A673 (cell line): ENCODE measurements around the gene BACH2. TPM values are rescaled to one million over a fixed set of nuclear protein-coding genes. Genes with fewer than 3 reads are reported as not detected.

Source experiments
- BruUV-seq: library from RNA; stranded (reverse); fragments of 400-500 nt; replicated peaks from 2 replicates; lab custom pipeline; 2021; lab: Mats Ljungman, UMichigan
- CTCF ChIA-PET: fragments of 300-600 bp; sonication (Branson Sonifier 250); formaldehyde crosslinking; loops from one replicate; lab custom pipeline; 2022; ENCODE audit warnings: antibody characterized with exemption; lab: Charles Lee
- POLR2A ChIA-PET: fragments of 300-600 bp; sonication (Branson Sonifier 250); formaldehyde crosslinking; loops from one replicate; lab custom pipeline; 2022; ENCODE audit warnings: antibody characterized with exemption; ENCODE audit not compliant: low non-redundant PET; lab: Charles Lee
- DNase-seq: peaks from one replicate; pipeline ENCODE4 v3.0.0-alpha.2; 2015; ENCODE audit warnings: low spot score
- H3K27ac ChIP-seq: fragments of 200-600 bp; sonication (generic); 2 replicates; pipeline ENCODE4 v1.5.1; 2016; ENCODE audit warnings: mixed run types, low read depth, mild to moderate bottlenecking, mixed read lengths, antibody characterized with exemption, low read length; ENCODE audit not compliant: poor library complexity, severe bottlenecking
- H3K27me3 ChIP-seq: fragments of 200-600 bp; sonication (generic); replicated peaks from 2 replicates; pipeline ENCODE4 v1.6.1; 2017; ENCODE audit warnings: mixed run types, low read depth, mild to moderate bottlenecking, mixed read lengths, antibody characterized with exemption, low read length; ENCODE audit not compliant: insufficient read depth, poor library complexity
- H3K36me3 ChIP-seq: fragments of 200-600 bp; sonication (generic); 2 replicates; pipeline ENCODE4 v1.6.1; 2016; ENCODE audit warnings: mixed run types, mild to moderate bottlenecking, mixed read lengths, antibody characterized with exemption, low read length; ENCODE audit not compliant: insufficient read depth, poor library complexity, severe bottlenecking
- H3K4me1 ChIP-seq: fragments of 200-600 bp; sonication (generic); 2 replicates; pipeline ENCODE4 v1.6.1; 2017; ENCODE audit warnings: mixed run types, mild to moderate bottlenecking, mixed read lengths, antibody characterized with exemption, low read length; ENCODE audit not compliant: insufficient read depth, poor library complexity, severe bottlenecking
- H3K4me3 ChIP-seq: fragments of 200-600 bp; sonication (generic); 2 replicates; pipeline ENCODE4 v1.5.1; 2016; ENCODE audit warnings: low read depth, mixed run types, mild to moderate bottlenecking, mixed read lengths, low read length; ENCODE audit not compliant: poor library complexity, severe bottlenecking
- H3K9me3 ChIP-seq: fragments of 200-600 bp; sonication (generic); 2 replicates; pipeline ENCODE4 v1.6.1; 2016; ENCODE audit warnings: mixed run types, low read depth, mild to moderate bottlenecking, mixed read lengths, antibody characterized with exemption, low read length; ENCODE audit not compliant: poor library complexity, severe bottlenecking
- EZH2 ChIP-seq: fragments of 200-600 bp; sonication (generic); IDR thresholded peaks from 2 replicates; pipeline ENCODE4 v1.6.1; 2017; ENCODE audit warnings: borderline replicate concordance, low read depth, mild to moderate bottlenecking, mixed read lengths, antibody characterized with exemption, low read length; ENCODE audit not compliant: poor library complexity, severe bottlenecking
- intact Hi-C: fragments of 100-400 bp; cut with micrococcal nuclease; formaldehyde crosslinking; loops from one replicate; pipeline ENCODE4 v1.10.0; 2022; ENCODE audit not compliant: unreplicated experiment
- total RNA-seq: library from RNA; stranded (reverse); gene quantifications from 2 replicates; pipeline ENCODE4 v1.2.3, GENCODE V29; 2021
- TF ChIP-seq, protein P1 (sequence below): fragments of 300-800, 200-600 bp; sonication (generic); conservative IDR thresholded peaks from 2 replicates; pipeline ENCODE4 v1.5.1; 2017; ENCODE audit warnings: low read depth, mild to moderate bottlenecking, antibody characterized with exemption, low read length, moderate library complexity, mixed read lengths

Gene BACH2
- total RNA-seq, 1 experiment from 2014 or later = 0.37 TPM

DNA sequence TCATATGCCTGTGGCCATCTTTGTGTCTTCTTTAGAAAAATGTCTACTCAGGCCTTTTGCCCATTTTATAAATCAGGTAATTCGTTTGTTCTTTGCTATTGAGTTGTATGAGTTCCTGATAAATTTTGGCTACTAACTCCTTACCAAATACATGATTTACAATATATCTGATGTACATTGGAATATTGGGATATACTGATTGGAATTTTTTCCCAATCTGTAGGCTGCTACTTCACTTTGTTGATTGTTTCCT lies 39.2 kb downstream of the BACH2 start:
- intact Hi-C loops = no loop called here

DNA sequence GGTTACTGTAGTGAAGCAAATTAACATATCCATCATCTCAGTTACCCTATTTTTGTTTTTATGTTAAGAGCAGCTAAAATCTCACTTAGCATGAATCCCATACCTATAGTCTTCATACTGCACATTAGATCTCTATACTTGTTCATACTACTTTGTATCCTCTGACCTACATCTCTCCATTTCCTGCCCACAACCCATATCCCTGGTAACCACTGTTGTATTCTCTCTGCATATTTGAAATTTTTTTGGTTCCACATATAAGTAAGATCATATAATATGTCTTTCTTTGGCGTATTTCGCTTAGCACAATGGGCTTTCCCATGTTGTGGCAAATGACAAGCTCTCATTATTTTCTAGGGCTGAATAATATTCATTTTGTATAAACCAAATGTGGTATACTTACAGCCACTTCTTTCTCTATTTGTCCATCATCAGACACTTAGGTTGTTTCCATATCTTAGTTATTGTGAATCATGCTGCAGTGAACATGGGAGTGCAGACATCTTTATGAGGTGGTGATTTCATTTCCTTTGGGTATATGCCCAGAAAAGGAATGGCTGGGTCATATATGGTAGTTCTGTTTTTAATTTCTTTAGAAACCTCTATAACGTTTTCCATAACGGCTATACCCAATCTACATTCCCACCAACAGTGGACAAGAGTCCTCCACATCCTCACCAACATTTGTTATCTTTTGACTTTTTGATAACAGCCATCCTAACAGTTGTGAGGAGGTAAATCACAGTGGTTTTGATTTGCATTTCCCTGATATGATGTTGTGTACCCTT lies 39.8 kb downstream of the BACH2 start:
- DNase-seq = peak; percentile 4
- Histone ChIP-seq H3K9me3 (no peaks in the 10 kb centered on the region), H3K27ac (no peak overlapping the region), H3K4me3 (no peak overlapping the region), H3K4me1 (no peaks in the 10 kb centered on the region), H3K27me3 (no peaks in the 10 kb centered on the region), H3K36me3 (no peaks in the 10 kb centered on the region)
- no TSS peak for BruUV-seq
- TF ChIP-seq EZH2 = no peak
- TF ChIP-seq, protein P1, sequence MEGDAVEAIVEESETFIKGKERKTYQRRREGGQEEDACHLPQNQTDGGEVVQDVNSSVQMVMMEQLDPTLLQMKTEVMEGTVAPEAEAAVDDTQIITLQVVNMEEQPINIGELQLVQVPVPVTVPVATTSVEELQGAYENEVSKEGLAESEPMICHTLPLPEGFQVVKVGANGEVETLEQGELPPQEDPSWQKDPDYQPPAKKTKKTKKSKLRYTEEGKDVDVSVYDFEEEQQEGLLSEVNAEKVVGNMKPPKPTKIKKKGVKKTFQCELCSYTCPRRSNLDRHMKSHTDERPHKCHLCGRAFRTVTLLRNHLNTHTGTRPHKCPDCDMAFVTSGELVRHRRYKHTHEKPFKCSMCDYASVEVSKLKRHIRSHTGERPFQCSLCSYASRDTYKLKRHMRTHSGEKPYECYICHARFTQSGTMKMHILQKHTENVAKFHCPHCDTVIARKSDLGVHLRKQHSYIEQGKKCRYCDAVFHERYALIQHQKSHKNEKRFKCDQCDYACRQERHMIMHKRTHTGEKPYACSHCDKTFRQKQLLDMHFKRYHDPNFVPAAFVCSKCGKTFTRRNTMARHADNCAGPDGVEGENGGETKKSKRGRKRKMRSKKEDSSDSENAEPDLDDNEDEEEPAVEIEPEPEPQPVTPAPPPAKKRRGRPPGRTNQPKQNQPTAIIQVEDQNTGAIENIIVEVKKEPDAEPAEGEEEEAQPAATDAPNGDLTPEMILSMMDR = no peak
- intact Hi-C loops = no loop called here
- CTCF ChIA-PET = no interaction called here
- POLR2A ChIA-PET = no interaction called here

More for the DNA sequence above, 39.2 kb downstream of the BACH2 start:
- BruUV-seq = no TSS peak
- Histone ChIP-seq H3K27me3 (no peaks in the 10 kb centered on the region), H3K36me3 (no peaks in the 10 kb centered on the region), H3K27ac (no peak overlapping the region), H3K4me3 (no peak overlapping the region), H3K4me1 (no peaks in the 10 kb centered on the region), H3K9me3 (no peaks in the 10 kb centered on the region)
- no peak for TF ChIP-seq EZH2
- TF ChIP-seq, protein P1 = no peak
- DNase-seq = no peak
- CTCF ChIA-PET = no interaction called here
- POLR2A ChIA-PET = no interaction called here

DNA sequence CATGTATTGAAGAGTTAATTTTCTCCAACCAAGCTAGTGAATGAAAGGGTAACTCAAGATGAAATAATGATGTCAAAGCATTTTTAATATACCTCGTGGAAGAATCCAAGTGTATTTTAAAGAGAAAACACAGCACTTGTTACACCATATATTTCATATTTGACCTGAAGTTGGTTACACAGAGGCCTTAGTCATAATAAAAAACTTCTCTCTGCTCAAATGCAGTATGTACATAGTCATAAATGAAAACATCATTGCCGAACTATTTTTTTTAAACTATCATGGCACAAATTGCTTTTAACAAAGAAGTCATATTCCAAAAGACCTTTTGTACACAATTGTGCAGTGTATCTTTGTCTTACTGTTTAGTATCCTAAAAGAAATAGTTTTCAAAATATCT lies 43.0 kb downstream of the BACH2 start:
- Histone ChIP-seq H3K4me1 (no peaks in the 10 kb centered on the region), H3K36me3 (no peaks in the 10 kb centered on the region), H3K27ac (no peak overlapping the region), H3K9me3 (no peaks in the 10 kb centered on the region), H3K4me3 (no peak overlapping the region), H3K27me3 (no peaks in the 10 kb centered on the region)
- CTCF ChIA-PET = no interaction called here
- intact Hi-C loops = no loop called here
- no peak for TF ChIP-seq EZH2
- TF ChIP-seq, protein P1 = no peak
- POLR2A ChIA-PET = no interaction called here
- DNase-seq = no peak
- no TSS peak for BruUV-seq
